Right ventricle myocardium inferior (tissue), 1 donor: ENCODE measurements around the gene ARHGAP24. TPM values are rescaled to one million over a fixed set of nuclear protein-coding genes. Genes with fewer than 3 reads are reported as not detected.
"Not testable (repeated sequence)": the region's sequence is repeated elsewhere in the genome, so short reads cannot be mapped to it uniquely, and the experiment has no call there.

Experiments
- ATAC-seq: fragments of 200-7000 bp; cut with Tn5 transposase; one replicate; pipeline ENCODE4 v1.9.1; 2020; ENCODE audit warnings: mild to moderate bottlenecking, moderate library complexity
- DNase-seq: peaks from one replicate; pipeline ENCODE4 v3.0.0; 2021; ENCODE audit errors: missing footprints
- intact Hi-C: fragments of 100-400 bp; cut with DNase I; formaldehyde crosslinking; loops from one replicate; pipeline ENCODE4 v1.11.0; 2022
- total RNA-seq: library from RNA; stranded (reverse); fragmentation: NEBNext Ultra II Directional; extraction: Animal tissue kit (Norgen Biotek cat#: 25700); gene quantifications from one replicate; pipeline ENCODE4 v1.2.1, GENCODE V29; 2021
- donor health status: DM: no; HTN: yes; CAD: no; lungs with severe emphysema.

Gene ARHGAP24
- total RNA-seq, 1 donor from 2014 or later: 10.6 TPM

- ATAC-seq (no peak), DNase-seq (no peak)
- intact Hi-C loops: loop anchor here (5.0 kb wide), 2 partner anchors 255 to 270 kb away; no protein-coding TSS in a partner anchor
Observed at GRCh38 chr4:85477534-85477933, 2.6 kb downstream of the ARHGAP24 start.

- intact Hi-C loops: loop anchor here (5.0 kb wide), 2 partner anchors 254 to 269 kb away; no protein-coding TSS in a partner anchor
- DNase-seq (no peak), ATAC-seq (no peak)
Observed at GRCh38 chr4:85478576-85478975, 3.6 kb downstream of the ARHGAP24 start.

GRCh38 chr4:85482010-85482738 is 7.2 kb downstream of the ARHGAP24 start:
- intact Hi-C loops: no loop called here
- no peak for DNase-seq
- no peak for ATAC-seq

- ATAC-seq: no peak
Observed at GRCh38 chr4:85486425-85487086, 11.6 kb downstream of the ARHGAP24 start.

GRCh38 chr4:85488416-85488815 is 13.5 kb downstream of the ARHGAP24 start:
- no peak for DNase-seq
- no peak for ATAC-seq
- intact Hi-C loops: no loop called here

More at GRCh38 chr4:85486425-85487086, 11.6 kb downstream of the ARHGAP24 start:
- intact Hi-C loops: no loop called here
- no peak for DNase-seq

GRCh38 chr4:85489273-85489981 is 14.5 kb downstream of the ARHGAP24 start:
- DNase-seq: no peak
- intact Hi-C loops: no loop called here
- peak; percentile 51 for ATAC-seq

GRCh38 chr4:85491527-85491926 is 16.6 kb downstream of the ARHGAP24 start:
- ATAC-seq (peak; percentile 85), DNase-seq (no peak)
- intact Hi-C loops: no loop called here

GRCh38 chr4:85492336-85492735 is 17.4 kb downstream of the ARHGAP24 start:
- intact Hi-C loops: no loop called here
- ATAC-seq (no peak), DNase-seq (no peak)

- intact Hi-C loops: no loop called here
- DNase-seq: no peak
- ATAC-seq: peak; percentile 53
Observed at GRCh38 chr4:85495621-85496020, 20.7 kb downstream of the ARHGAP24 start.

- no peak for DNase-seq
- ATAC-seq: no peak
- intact Hi-C loops: no loop called here
Observed at GRCh38 chr4:85496126-85496849, 21.3 kb downstream of the ARHGAP24 start.

- ATAC-seq (no peak), DNase-seq (no peak)
- intact Hi-C loops: no loop called here
Observed at GRCh38 chr4:85496933-85497332, 22.0 kb downstream of the ARHGAP24 start.

- intact Hi-C loops: no loop called here
- peak; percentile 81 for DNase-seq
- peak; percentile 82 for ATAC-seq
Observed at GRCh38 chr4:85498068-85498733, 23.3 kb downstream of the ARHGAP24 start.

GRCh38 chr4:85499573-85499972 is 24.6 kb downstream of the ARHGAP24 start:
- DNase-seq (no peak), ATAC-seq (no peak)
- intact Hi-C loops: no loop called here

- DNase-seq (no peak), ATAC-seq (no peak)
- intact Hi-C loops: no loop called here
Observed at GRCh38 chr4:85500110-85500867, 25.3 kb downstream of the ARHGAP24 start.

- DNase-seq, intact Hi-C loops, ATAC-seq: not testable (repeated sequence)
Observed at GRCh38 chr4:85501145-85501544, 26.2 kb downstream of the ARHGAP24 start.

- intact Hi-C loops: no loop called here
- no peak for DNase-seq
- no peak for ATAC-seq
Observed at GRCh38 chr4:85508654-85509053, 33.7 kb downstream of the ARHGAP24 start.

- ATAC-seq (no peak), DNase-seq (no peak)
- intact Hi-C loops: no loop called here
Observed at GRCh38 chr4:85509882-85510631, 35.1 kb downstream of the ARHGAP24 start.
